Upper lobe of right lung (tissue), 1 donor: Measurements from ENCODE around the gene KIAA1755. TPM values are rescaled to one million over a fixed set of nuclear protein-coding genes. Genes with fewer than 3 reads are reported as not detected.

Source experiments
- ATAC-seq: fragments of 200-7000 bp; cut with Tn5 transposase; one replicate; pipeline ENCODE4 v1.9.1; 2020; ENCODE audit warnings: mild to moderate bottlenecking, moderate library complexity
- DNase-seq: peaks from one replicate; pipeline ENCODE4 v3.0.0-alpha.2; 2020
- H3K27ac ChIP-seq: fragments of 200-600 bp; one replicate; pipeline ENCODE4 v1.8.0; 2022
- H3K27me3 ChIP-seq: fragments of 200-600 bp; one replicate; pipeline ENCODE4 v1.8.0; 2022; ENCODE audit warnings: mild to moderate bottlenecking
- H3K36me3 ChIP-seq: fragments of 200-600 bp; one replicate; pipeline ENCODE4 v1.8.0; 2022
- H3K4me1 ChIP-seq: fragments of 200-600 bp; one replicate; pipeline ENCODE4 v1.8.0; 2022
- H3K4me3 ChIP-seq: fragments of 200-600 bp; one replicate; pipeline ENCODE4 v1.8.0; 2022; ENCODE audit warnings: mild to moderate bottlenecking
- H3K9me3 ChIP-seq: fragments of 200-600 bp; one replicate; pipeline ENCODE4 v1.8.0; 2022
- CTCF ChIP-seq: fragments of 200-600 bp; IDR thresholded peaks from one replicate; pipeline ENCODE4 v1.8.0; 2022; ENCODE audit warnings: antibody characterized with exemption
- intact Hi-C: fragments of 100-400 bp; cut with DNase I; formaldehyde crosslinking; loops from one replicate; pipeline ENCODE4 v1.11.0; 2022
- total RNA-seq: library from RNA; stranded (reverse); fragmentation: NEBNext Ultra II Directional; extraction: Animal tissue kit (Norgen Biotek cat#: 25700); gene quantifications from one replicate; pipeline ENCODE4 v1.2.1, GENCODE V29; 2021
- donor health status: DM: no; HTN: yes; CAD: no; lungs with severe emphysema.

Gene KIAA1755
- total RNA-seq, 1 donor from 2014 or later: 2.3 TPM

GRCh38 chr20:38219006-38219950 is 41.3 kb downstream of the KIAA1755 start:
- Histone ChIP-seq H3K27ac (no peak overlapping the region), H3K27me3 (no peaks in the 10 kb centered on the region), H3K9me3 (no peaks in the 10 kb centered on the region), H3K4me3 (no peak overlapping the region), H3K4me1 (no peaks in the 10 kb centered on the region), H3K36me3 (no peaks in the 10 kb centered on the region)
- DNase-seq (peak; percentile 63), ATAC-seq (no peak)
- intact Hi-C loops: loop anchor here (5.0 kb wide), 1 partner anchor 157 kb away; no protein-coding TSS in a partner anchor
- no peak for TF ChIP-seq CTCF

- intact Hi-C loops: loop anchor here (5.0 kb wide), 1 partner anchor 156 kb away; no protein-coding TSS in a partner anchor
- no peak for TF ChIP-seq CTCF
- H3K36me3 ChIP-seq: no peaks in the 10 kb centered on the region
- peak; percentile 55 for DNase-seq
- no peaks in the 10 kb centered on the region for H3K27me3 ChIP-seq
- ATAC-seq: no peak
- H3K27ac ChIP-seq: no peak overlapping the region
- H3K4me3 ChIP-seq: no peak overlapping the region
- no peaks in the 10 kb centered on the region for H3K4me1 ChIP-seq
- H3K9me3 ChIP-seq: no peaks in the 10 kb centered on the region
These were observed 42.0 kb downstream of the KIAA1755 start for GRCh38 chr20:38218566-38218885.

GRCh38 chr20:38217791-38218565 is 42.6 kb downstream of the KIAA1755 start:
- TF ChIP-seq CTCF: no peak
- Histone ChIP-seq H3K9me3 (no peaks in the 10 kb centered on the region), H3K27me3 (no peaks in the 10 kb centered on the region), H3K27ac (no peak overlapping the region), H3K36me3 (no peaks in the 10 kb centered on the region), H3K4me3 (no peak overlapping the region), H3K4me1 (no peaks in the 10 kb centered on the region)
- no peak for ATAC-seq
- intact Hi-C loops: loop anchor here (5.0 kb wide), 1 partner anchor 156 kb away; no protein-coding TSS in a partner anchor
- peak; percentile 35 for DNase-seq

- intact Hi-C loops: loop anchor here (5.0 kb wide), 1 partner anchor 155 kb away; no protein-coding TSS in a partner anchor
- no peak for TF ChIP-seq CTCF
- no peak overlapping the region for H3K27ac ChIP-seq
These were observed 43.6 kb downstream of the KIAA1755 start for GRCh38 chr20:38216746-38217595.

GRCh38 chr20:38216201-38216600 is 44.3 kb downstream of the KIAA1755 start:
- Histone ChIP-seq H3K4me1 (no peaks in the 10 kb centered on the region), H3K27ac (no peak overlapping the region), H3K4me3 (no peak overlapping the region), H3K36me3 (no peaks in the 10 kb centered on the region), H3K9me3 (no peaks in the 10 kb centered on the region), H3K27me3 (no peaks in the 10 kb centered on the region)
- TF ChIP-seq CTCF: no peak
- intact Hi-C loops: loop anchor here (5.0 kb wide), 1 partner anchor 154 kb away; no protein-coding TSS in a partner anchor
- ATAC-seq (no peak), DNase-seq (no peak)

More at GRCh38 chr20:38216746-38217595, 43.6 kb downstream of the KIAA1755 start:
- H3K9me3 ChIP-seq: no peaks in the 10 kb centered on the region
- DNase-seq (no peak), ATAC-seq (no peak)
- no peaks in the 10 kb centered on the region for H3K36me3 ChIP-seq
- no peaks in the 10 kb centered on the region for H3K27me3 ChIP-seq
- no peak overlapping the region for H3K4me3 ChIP-seq
- H3K4me1 ChIP-seq: no peaks in the 10 kb centered on the region
